Measurements from ENCODE around the gene GMPR.
A peak's percentile ranks its signal among the peaks of the same experiment; 100 is the strongest.

Gene GMPR

GRCh38 chr6:16278750-16279149, 40.4 kb downstream of the GMPR start:
- no peak for DNase-seq (ENCODE audit: insufficient read length)
- TF ChIP-seq TAF1 (IDR thresholded peaks at IDR 0.05; ENCODE audit: borderline replicate concordance, low read depth, low read length) (no peak), POLR2AphosphoS5 (IDR thresholded peaks at IDR 0.05; ENCODE audit: low read depth, low read length) (no peak)
- FAIRE-seq = no peak

GRCh38 chr6:16279243-16279642, 40.9 kb downstream of the GMPR start:
- DNase-seq (ENCODE audit: insufficient read length) = no peak
- TF ChIP-seq POLR2AphosphoS5 (IDR thresholded peaks at IDR 0.05; ENCODE audit: low read depth, low read length) = no peak
- no peak for TF ChIP-seq POLR2A (IDR thresholded peaks at IDR 0.05; ENCODE audit: low read depth, low read length)
- TF ChIP-seq TAF1 (IDR thresholded peaks at IDR 0.05; ENCODE audit: borderline replicate concordance, low read depth, low read length) = no peak
- FAIRE-seq = no peak

DNA sequence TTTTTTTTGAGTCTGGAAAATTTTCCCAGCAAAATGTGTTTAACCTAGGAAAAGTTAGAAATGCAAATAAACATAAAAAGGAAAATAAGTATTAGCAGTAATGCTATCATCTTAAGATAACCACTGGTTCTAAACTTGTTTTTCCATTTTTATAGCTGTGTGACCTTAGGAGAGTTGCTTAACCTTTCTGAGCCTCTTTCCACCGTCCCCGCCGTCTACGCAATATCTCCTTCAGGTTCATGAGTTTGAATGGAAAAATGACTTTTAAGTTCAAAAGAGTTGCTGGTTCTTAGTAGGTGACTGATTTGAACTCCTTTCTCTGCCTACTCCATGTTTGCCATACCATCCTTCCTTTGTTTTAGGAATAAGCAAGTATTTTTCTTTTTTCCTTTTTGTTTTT, 44.0 kb downstream of the GMPR start:
- TF ChIP-seq POLR2A (IDR thresholded peaks at IDR 0.05; ENCODE audit: low read depth, low read length) = no peak
- no peak for TF ChIP-seq TAF1 (IDR thresholded peaks at IDR 0.05; ENCODE audit: borderline replicate concordance, low read depth, low read length)
- DNase-seq (ENCODE audit: insufficient read length) = no peak
- FAIRE-seq = no peak

DNA sequence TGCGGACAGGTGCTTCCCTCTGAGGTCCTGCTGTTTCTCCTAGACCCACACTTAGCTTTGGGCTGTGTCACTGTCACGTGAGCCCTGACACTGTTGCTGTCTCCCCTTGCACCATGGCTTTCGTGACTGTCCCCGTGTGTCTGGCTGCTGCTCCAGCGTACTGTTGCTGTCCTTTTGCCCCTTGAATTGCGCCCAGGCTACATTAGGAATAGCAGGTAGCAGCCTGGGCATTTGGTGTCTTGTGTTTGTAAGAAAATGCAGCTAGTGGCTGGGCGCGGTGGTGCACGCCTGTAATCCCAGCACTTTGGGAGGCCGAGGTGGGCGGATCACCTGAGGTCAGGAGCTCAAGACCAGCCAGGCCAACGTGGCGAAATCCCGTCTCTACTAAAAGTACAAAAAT, 46.1 kb downstream of the GMPR start:
- FAIRE-seq (no peak), DNase-seq (ENCODE audit: insufficient read length) (no peak)
- TF ChIP-seq TAF1 (IDR thresholded peaks at IDR 0.05; ENCODE audit: borderline replicate concordance, low read depth, low read length) (no peak), POLR2A (IDR thresholded peaks at IDR 0.05; ENCODE audit: low read depth, low read length) (no peak), POLR2AphosphoS5 (IDR thresholded peaks at IDR 0.05; ENCODE audit: low read depth, low read length) (no peak)

- FAIRE-seq = no peak
- TF ChIP-seq POLR2A (IDR thresholded peaks at IDR 0.05; ENCODE audit: low read depth, low read length) (no peak), TAF1 (IDR thresholded peaks at IDR 0.05; ENCODE audit: borderline replicate concordance, low read depth, low read length) (no peak), POLR2AphosphoS5 (IDR thresholded peaks at IDR 0.05; ENCODE audit: low read depth, low read length) (no peak)
- DNase-seq (ENCODE audit: insufficient read length) = no peak
Measured at GRCh38 chr6:16285467-16286150, 47.2 kb downstream of the GMPR start.

GRCh38 chr6:16286151-16286522, 47.8 kb downstream of the GMPR start:
- TF ChIP-seq TAF1 (IDR thresholded peaks at IDR 0.05; ENCODE audit: borderline replicate concordance, low read depth, low read length) (no peak), POLR2AphosphoS5 (IDR thresholded peaks at IDR 0.05; ENCODE audit: low read depth, low read length) (no peak), POLR2A (IDR thresholded peaks at IDR 0.05; ENCODE audit: low read depth, low read length) (no peak)
- FAIRE-seq (peak; percentile 36), DNase-seq (ENCODE audit: insufficient read length) (peak; percentile 58)

DNA sequence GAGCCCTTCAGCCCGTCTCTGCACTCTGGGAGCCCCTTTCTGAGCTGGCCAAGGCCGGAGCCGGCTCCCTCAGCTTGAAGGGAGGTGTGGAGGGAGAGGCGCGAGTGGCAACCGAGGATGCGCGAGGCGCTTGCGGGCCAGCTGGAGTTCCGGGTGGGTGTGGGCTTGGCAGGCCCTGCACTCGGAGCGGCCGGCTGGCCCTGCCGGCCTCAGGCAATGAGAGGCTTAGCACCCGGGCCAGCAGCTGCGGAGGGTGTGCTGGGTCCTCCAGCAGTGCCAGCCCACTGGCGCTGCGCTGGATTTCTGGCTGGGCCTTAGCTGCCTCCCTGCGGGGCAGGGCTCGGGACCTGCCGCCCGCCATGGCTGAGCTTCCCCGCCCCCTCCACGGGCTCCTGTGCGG, 49.8 kb downstream of the GMPR start:
- DNase-seq (ENCODE audit: insufficient read length) = no peak
- no peak for FAIRE-seq
- TF ChIP-seq POLR2A (IDR thresholded peaks at IDR 0.05; ENCODE audit: low read depth, low read length) = no peak
- no peak for TF ChIP-seq TAF1 (IDR thresholded peaks at IDR 0.05; ENCODE audit: borderline replicate concordance, low read depth, low read length)
- no peak for TF ChIP-seq POLR2AphosphoS5 (IDR thresholded peaks at IDR 0.05; ENCODE audit: low read depth, low read length)

- no peak for DNase-seq (ENCODE audit: insufficient read length)
- TF ChIP-seq POLR2AphosphoS5 (IDR thresholded peaks at IDR 0.05; ENCODE audit: low read depth, low read length) (no peak), TAF1 (IDR thresholded peaks at IDR 0.05; ENCODE audit: borderline replicate concordance, low read depth, low read length) (no peak), POLR2A (IDR thresholded peaks at IDR 0.05; ENCODE audit: low read depth, low read length) (no peak)
- FAIRE-seq = no peak
Measured at GRCh38 chr6:16291739-16292138, 53.4 kb downstream of the GMPR start.

DNA sequence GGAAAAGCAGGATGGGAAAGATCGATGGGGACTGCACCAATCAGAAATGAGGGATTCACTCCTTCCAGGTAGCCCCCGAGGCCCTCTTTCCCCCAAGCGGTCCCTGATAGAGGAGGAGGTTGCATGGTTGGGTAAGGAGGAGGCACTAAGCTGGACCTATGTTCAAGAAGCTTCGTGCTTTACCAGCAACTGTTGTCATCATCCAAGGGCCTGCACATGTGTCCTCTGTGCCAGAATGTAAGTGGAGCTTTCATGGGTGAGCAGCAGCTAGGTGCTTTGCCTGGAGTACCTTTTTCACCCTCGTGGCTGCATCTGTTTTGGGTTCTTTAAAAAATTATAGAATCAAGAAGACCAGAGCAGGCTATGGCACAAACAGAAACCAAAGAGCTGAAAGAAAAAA, 54.0 kb downstream of the GMPR start:
- TF ChIP-seq POLR2A (IDR thresholded peaks at IDR 0.05; ENCODE audit: low read depth, low read length) = no peak
- no peak for TF ChIP-seq POLR2AphosphoS5 (IDR thresholded peaks at IDR 0.05; ENCODE audit: low read depth, low read length)
- no peak for TF ChIP-seq TAF1 (IDR thresholded peaks at IDR 0.05; ENCODE audit: borderline replicate concordance, low read depth, low read length)
- DNase-seq (ENCODE audit: insufficient read length) = no peak
- no peak for FAIRE-seq

DNA sequence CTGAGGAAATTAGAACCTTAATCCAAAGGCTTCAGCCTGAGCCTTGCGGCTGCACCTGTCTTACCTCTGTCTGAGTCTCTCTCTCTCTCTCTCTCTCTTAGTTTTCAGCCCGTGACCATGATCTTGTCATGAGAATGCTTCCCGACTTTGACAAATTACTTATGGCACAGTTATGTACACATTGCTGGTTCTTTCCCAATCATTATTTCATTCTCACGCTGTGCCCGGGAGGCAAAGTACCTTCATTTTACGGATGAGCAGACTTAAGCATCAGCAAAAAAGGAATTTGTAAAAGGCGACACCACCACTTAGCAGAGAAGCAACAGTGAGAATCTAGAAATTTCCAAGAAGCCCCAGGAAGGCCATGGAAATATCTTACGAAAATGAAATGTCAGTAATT, 54.6 kb downstream of the GMPR start:
- no peak for TF ChIP-seq POLR2AphosphoS5 (IDR thresholded peaks at IDR 0.05; ENCODE audit: low read depth, low read length)
- DNase-seq (ENCODE audit: insufficient read length) (no peak), FAIRE-seq (no peak)

- TF ChIP-seq POLR2AphosphoS5 (IDR thresholded peaks at IDR 0.05; ENCODE audit: low read depth, low read length) = no peak
- no peak for TF ChIP-seq TAF1 (IDR thresholded peaks at IDR 0.05; ENCODE audit: borderline replicate concordance, low read depth, low read length)
- no peak for TF ChIP-seq POLR2A (IDR thresholded peaks at IDR 0.05; ENCODE audit: low read depth, low read length)
- FAIRE-seq = no peak
- no peak for DNase-seq (ENCODE audit: insufficient read length)
Measured at GRCh38 chr6:16294371-16294770, 56.0 kb downstream of the GMPR start.

DNA sequence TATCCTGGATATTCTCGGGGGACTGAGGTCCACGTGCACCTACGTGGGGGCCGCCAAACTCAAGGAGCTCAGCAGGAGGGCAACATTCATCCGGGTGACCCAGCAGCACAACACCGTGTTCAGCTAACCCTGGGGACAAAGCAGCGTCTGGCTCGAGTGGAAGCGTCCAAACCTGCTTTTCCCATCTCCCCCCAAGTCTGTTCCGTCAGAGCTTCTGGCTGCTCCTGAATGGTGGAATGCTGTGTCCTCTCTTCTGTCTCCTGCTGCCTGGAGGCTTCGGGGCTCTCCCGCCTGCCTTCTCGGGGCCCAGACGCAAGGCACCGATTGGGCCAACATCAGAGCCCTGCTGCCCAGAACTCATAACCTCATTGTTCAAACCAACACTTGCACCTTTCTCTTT, 56.7 kb downstream of the GMPR start:
- DNase-seq (ENCODE audit: insufficient read length) = no peak
- TF ChIP-seq TAF1 (IDR thresholded peaks at IDR 0.05; ENCODE audit: borderline replicate concordance, low read depth, low read length) = no peak
- no peak for FAIRE-seq

DNA sequence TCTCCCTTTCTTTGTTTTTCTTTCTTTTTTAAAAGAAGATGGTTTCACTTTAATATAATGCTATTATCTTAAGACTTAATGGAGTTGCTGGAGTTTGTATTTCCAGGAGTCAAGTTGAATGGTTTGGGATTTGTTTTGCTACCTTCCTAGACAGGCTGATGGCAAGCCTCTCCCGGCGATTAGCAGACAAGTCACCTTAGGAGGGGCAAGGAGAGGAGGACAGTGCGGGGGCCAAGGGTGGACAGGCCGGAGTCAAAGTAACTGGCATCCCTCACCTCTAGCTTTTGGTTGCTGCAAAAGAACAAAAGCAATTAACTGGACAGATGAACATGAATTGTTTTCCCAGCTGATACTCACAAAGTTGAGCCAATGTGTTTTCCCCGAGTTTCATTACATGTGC, 57.1 kb downstream of the GMPR start:
- DNase-seq (ENCODE audit: insufficient read length) = no peak
- FAIRE-seq = no peak
- TF ChIP-seq TAF1 (IDR thresholded peaks at IDR 0.05; ENCODE audit: borderline replicate concordance, low read depth, low read length) = no peak
- no peak for TF ChIP-seq POLR2A (IDR thresholded peaks at IDR 0.05; ENCODE audit: low read depth, low read length)
- TF ChIP-seq POLR2AphosphoS5 (IDR thresholded peaks at IDR 0.05; ENCODE audit: low read depth, low read length) = no peak

Data from GM12892 (cell line).